ENCODE measurements around the gene EMILIN2. TPM values are rescaled to one million over a fixed set of nuclear protein-coding genes. Genes with fewer than 3 reads are reported as not detected.

The EMILIN2 gene
- 8.3 to 13.6 TPM (median 11.9 TPM) in 5 replicates for total RNA-seq (2022; extraction: Qiagen RNA extraction)

DNA sequence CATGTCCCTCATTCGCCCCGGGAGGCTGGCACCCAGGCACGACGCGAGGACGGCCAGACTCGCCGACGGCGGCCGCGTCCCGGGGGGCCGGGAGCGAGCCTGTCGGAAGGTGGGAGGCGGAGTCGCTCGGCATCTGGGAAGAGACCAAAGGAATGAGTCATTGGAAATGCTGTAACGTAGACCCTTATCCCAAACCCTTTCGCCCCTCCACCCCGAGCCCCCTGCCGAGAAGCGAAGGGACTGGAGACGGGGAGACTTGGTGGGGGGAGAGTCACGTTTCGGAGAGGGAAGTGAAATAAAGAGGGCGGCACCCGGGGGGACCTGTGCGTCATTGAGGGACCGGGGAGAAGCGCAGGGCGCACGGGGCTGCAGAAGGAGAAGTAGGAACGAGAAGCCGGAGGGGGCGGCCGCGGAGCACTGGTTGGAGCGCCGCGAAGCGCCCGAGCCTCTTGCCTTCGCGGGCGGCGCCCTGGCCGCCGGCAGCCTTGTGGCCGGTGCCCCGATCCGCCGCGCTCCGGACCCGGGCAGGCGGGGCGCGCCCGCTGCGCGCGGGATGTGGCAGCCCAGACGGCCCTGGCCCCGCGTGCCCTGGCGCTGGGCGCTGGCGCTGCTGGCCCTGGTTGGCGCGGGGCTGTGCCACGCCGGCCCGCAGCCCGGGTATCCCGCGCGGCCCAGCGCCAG, at the start of gene EMILIN2:
Gene EMILIN2 (plus strand): TSS at position 371 of the 681 bp plus-strand sequence. CDS start 183 bp downstream, at position 554.

Other genes starting within 250 kb of the EMILIN2 start
- gene SMCHD1, start 191.3 kb upstream of the EMILIN2 start, total RNA-seq (2022; extraction: Qiagen RNA extraction) = 14.3 to 24.6 TPM (median 14.7 TPM) in 5 replicates
- 14.7 to 19.1 TPM (median 16.8 TPM) in 5 replicates for gene LPIN2, start 166.1 kb downstream of the EMILIN2 start, total RNA-seq (2022; extraction: Qiagen RNA extraction)